Measurements from ENCODE around the gene HMCN1.

- TF ChIP-seq POLR2A (IDR thresholded peaks at IDR 0.05) = no peak
- no peak for TF ChIP-seq CTCF (IDR thresholded peaks at IDR 0.05)
Observed at GRCh38 chr1:185864331-185864730, 130.1 kb downstream of the HMCN1 start.
